MG63 (cell line): ENCODE results near the gene CAPN7. TPM values are rescaled to one million over a fixed set of nuclear protein-coding genes. Genes with fewer than 3 reads are reported as not detected.

ENCODE experiments used
- DNase-seq: peaks from one replicate; pipeline ENCODE4 v3.0.0-alpha.2; 2020
- H3K27me3 ChIP-seq: fragments of 250-450 bp; sonication (Bioruptor Pico); 2 replicates; pipeline ENCODE4 v1.5.1; 2020; ENCODE audit warnings: mild to moderate bottlenecking, moderate library complexity
- H3K36me3 ChIP-seq: fragments of 250-450 bp; sonication (Bioruptor Pico); 2 replicates; pipeline ENCODE4 v1.5.1; 2020; ENCODE audit warnings: mild to moderate bottlenecking, moderate library complexity
- H3K4me3 ChIP-seq: fragments of 250-450 bp; sonication (Bioruptor Pico); 2 replicates; pipeline ENCODE4 v1.5.1; 2020; ENCODE audit warnings: mild to moderate bottlenecking, moderate library complexity
- H3K9me3 ChIP-seq: fragments of 250-450 bp; sonication (Bioruptor Pico); 2 replicates; pipeline ENCODE4 v1.5.1; 2020; ENCODE audit warnings: mild to moderate bottlenecking, moderate library complexity
- total RNA-seq: library from RNA; depleted of rRNA; stranded (reverse); fragments of >200 nt; shearing (Covaris generic); gene quantifications from 2 replicates; pipeline ENCODE4 v1.2.3, GENCODE V29; 2014; ENCODE audit warnings: low replicate concordance; rRNA removed

CAPN7 gene
- total RNA-seq, 1 experiment from 2014 or later, result 11.2 TPM

GRCh38 chr3:15294929-15295328 is 88.9 kb downstream of the CAPN7 start:
- Histone ChIP-seq H3K27me3 (no peaks in the 10 kb centered on the region), H3K9me3 (no peaks in the 10 kb centered on the region), H3K36me3 (no peaks in the 10 kb centered on the region), H3K4me3 (no peak overlapping the region)
- DNase-seq, result no peak

- Histone ChIP-seq H3K4me3 (no peak overlapping the region), H3K9me3 (no peaks in the 10 kb centered on the region)
- no peak for DNase-seq
Observed at GRCh38 chr3:15295506-15295905, 89.5 kb downstream of the CAPN7 start.

GRCh38 chr3:15297608-15298350 is 91.7 kb downstream of the CAPN7 start:
- H3K27me3 ChIP-seq, result no peaks in the 10 kb centered on the region
- H3K4me3 ChIP-seq, result no peak overlapping the region
- no peak for DNase-seq
- H3K9me3 ChIP-seq, result no peaks in the 10 kb centered on the region
- H3K36me3 ChIP-seq, result no peaks in the 10 kb centered on the region

More at GRCh38 chr3:15295506-15295905, 89.5 kb downstream of the CAPN7 start:
- H3K36me3 ChIP-seq, result no peaks in the 10 kb centered on the region
- no peaks in the 10 kb centered on the region for H3K27me3 ChIP-seq

GRCh38 chr3:15298504-15298903 is 92.5 kb downstream of the CAPN7 start:
- Histone ChIP-seq H3K36me3 (no peaks in the 10 kb centered on the region), H3K27me3 (no peaks in the 10 kb centered on the region), H3K4me3 (no peak overlapping the region), H3K9me3 (no peaks in the 10 kb centered on the region)
- no peak for DNase-seq

GRCh38 chr3:15299036-15299435 is 93.0 kb downstream of the CAPN7 start:
- Histone ChIP-seq H3K4me3 (no peak overlapping the region), H3K36me3 (no peaks in the 10 kb centered on the region), H3K9me3 (no peaks in the 10 kb centered on the region), H3K27me3 (no peaks in the 10 kb centered on the region)
- no peak for DNase-seq

- no peaks in the 10 kb centered on the region for H3K36me3 ChIP-seq
- H3K27me3 ChIP-seq, result no peaks in the 10 kb centered on the region
- no peaks in the 10 kb centered on the region for H3K9me3 ChIP-seq
- H3K4me3 ChIP-seq, result no peak overlapping the region
- peak; percentile 85 for DNase-seq
Observed at GRCh38 chr3:15300323-15301078, 94.5 kb downstream of the CAPN7 start.

GRCh38 chr3:15301761-15302160 is 95.7 kb downstream of the CAPN7 start:
- H3K36me3 ChIP-seq, result no peaks in the 10 kb centered on the region
- H3K27me3 ChIP-seq, result no peaks in the 10 kb centered on the region
- no peaks in the 10 kb centered on the region for H3K9me3 ChIP-seq
- no peak overlapping the region for H3K4me3 ChIP-seq
- DNase-seq, result no peak

Other genes starting within 250 kb of the CAPN7 start
- gene MRPS25, start 140.9 kb upstream of the CAPN7 start, total RNA-seq, result 8.2 and 27.7 TPM in 2 replicates
- gene RBSN, start 107.1 kb upstream of the CAPN7 start, total RNA-seq, result 10.4 and 13.3 TPM in 2 replicates
- gene SH3BP5, start 126.3 kb downstream of the CAPN7 start, total RNA-seq, result 2.8 and 3.1 TPM in 2 replicates
- 13.7 and 20.7 TPM in 2 replicates for gene METTL6, start 221.3 kb downstream of the CAPN7 start, total RNA-seq
- gene EAF1, start 221.4 kb downstream of the CAPN7 start, total RNA-seq, result 5.6 and 9.9 TPM in 2 replicates